Stimulated activated CD4-positive, alpha-beta T cell treated with anti-CD3 and anti-CD28 coated beads, Interleukin-12 subunit alpha, Interleukin-12 subunit beta, amount 100 ng/mL, for 48 hours (primary cell): ENCODE data around the gene PSORS1C2.

Experiments
- DNase-seq, 3 donors: peaks; one replicate each; pipeline ENCODE4 v3.0.0-alpha.2; 2020; ENCODE audit warnings: low read depth in 2 of 3, low spot score in 1 of 3

Gene PSORS1C2

GRCh38 chr6:31142361-31142761 lies 3.5 kb upstream of the PSORS1C2 start:
- DNase-seq: no peak

- no peak for DNase-seq
These were observed 1.8 kb upstream of the PSORS1C2 start for GRCh38 chr6:31140643-31141042.

GRCh38 chr6:31139599-31139998 lies 733 bp upstream of the PSORS1C2 start:
- no peak for DNase-seq

- no peak for DNase-seq
These were observed 3.2 kb downstream of the PSORS1C2 start for GRCh38 chr6:31135710-31136109.

- no peak for DNase-seq
These were observed 6.1 kb downstream of the PSORS1C2 start for GRCh38 chr6:31132806-31133205.

GRCh38 chr6:31131595-31131994 lies 7.3 kb downstream of the PSORS1C2 start:
- DNase-seq: no peak

GRCh38 chr6:31130751-31131150 lies 8.1 kb downstream of the PSORS1C2 start:
- no peak for DNase-seq

GRCh38 chr6:31129130-31129529 lies 9.7 kb downstream of the PSORS1C2 start:
- no peak for DNase-seq

- peak; percentile 39 to 83 (median 64) for DNase-seq
These were observed 10.7 kb downstream of the PSORS1C2 start for GRCh38 chr6:31128093-31128676.

- DNase-seq: no peak
These were observed 12.3 kb downstream of the PSORS1C2 start for GRCh38 chr6:31126396-31127175.

- DNase-seq: no peak
These were observed 13.1 kb downstream of the PSORS1C2 start for GRCh38 chr6:31125586-31126363.

- no peak for DNase-seq
These were observed 13.7 kb downstream of the PSORS1C2 start for GRCh38 chr6:31125162-31125561.

GRCh38 chr6:31122791-31123706 lies 15.8 kb downstream of the PSORS1C2 start:
- DNase-seq: no peak

GRCh38 chr6:31121131-31121790 lies 17.6 kb downstream of the PSORS1C2 start:
- DNase-seq: no peak

GRCh38 chr6:31120151-31120915 lies 18.5 kb downstream of the PSORS1C2 start, which contains the start of gene CDSN:
Gene CDSN (minus strand): TSS chr6:31120446. CDS start chr6:31120419, 27 bp downstream.
- DNase-seq: no peak

GRCh38 chr6:31118178-31118577 lies 20.7 kb downstream of the PSORS1C2 start:
- DNase-seq: no peak

GRCh38 chr6:31116661-31117385 lies 22.0 kb downstream of the PSORS1C2 start:
- DNase-seq: no peak

GRCh38 chr6:31115941-31116560 lies 22.8 kb downstream of the PSORS1C2 start:
- DNase-seq: no peak
